Loucy (cell line): ENCODE results near the gene HOMEZ.

Source experiments
- CTCF ChIP-seq: fragments of 200-600 bp; sonication (generic); conservative IDR thresholded peaks from 2 replicates; pipeline ENCODE4 v1.5.1; 2014; ENCODE audit warnings: mild to moderate bottlenecking, antibody characterized with exemption, low read length
- EZH2phosphoT487 ChIP-seq: fragments of 200-600 bp; IDR thresholded peaks from 2 replicates; pipeline ENCODE4 v1.6.1; 2018; ENCODE audit warnings: antibody characterized with exemption, mild to moderate bottlenecking, moderate library complexity, borderline replicate concordance

- TF ChIP-seq CTCF (no peak), EZH2phosphoT487 (no peak)
Observed at GRCh38 chr14:23307146-23307530, 21.2 kb upstream of the HOMEZ start.
